ENCODE results near the gene TMTC1. TPM values are rescaled to one million over a fixed set of nuclear protein-coding genes. Genes with fewer than 3 reads are reported as not detected.

TMTC1 gene
- total and polyA plus RNA-seq, 2 donors: 24.8 to 30.3 TPM

DNA sequence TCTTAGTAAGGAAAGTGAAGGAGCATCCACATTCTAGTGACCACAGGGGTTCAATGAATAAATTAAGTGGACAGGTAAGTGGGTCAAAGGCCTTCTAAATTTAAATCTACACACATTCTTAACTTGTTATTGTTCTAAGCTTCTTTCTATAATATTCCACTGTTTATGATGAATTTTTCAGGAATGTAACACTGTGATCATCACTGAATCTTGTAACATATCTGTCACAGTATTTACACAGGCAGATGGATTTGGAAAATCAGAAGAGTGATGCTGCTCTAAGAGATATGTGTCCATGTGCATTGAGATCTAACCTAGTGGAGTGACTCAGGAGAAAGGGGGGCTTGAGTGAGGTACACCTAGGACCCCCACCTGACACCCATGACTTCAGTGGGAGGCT, 170.8 kb downstream of the TMTC1 start:
- H3K4me1 ChIP-seq (ENCODE audit: insufficient read depth): peaks cover 1% of the 10 kb centered on the region
- no peaks in the 10 kb centered on the region for H3K36me3 ChIP-seq (ENCODE audit: insufficient read depth)
- H3K27ac ChIP-seq (ENCODE audit: low read depth): no peak overlapping the region
- no peak for DNase-seq (ENCODE audit: extremely low spot score)
- no peak overlapping the region for H3K4me3 ChIP-seq (ENCODE audit: low read depth, low read length)

DNA sequence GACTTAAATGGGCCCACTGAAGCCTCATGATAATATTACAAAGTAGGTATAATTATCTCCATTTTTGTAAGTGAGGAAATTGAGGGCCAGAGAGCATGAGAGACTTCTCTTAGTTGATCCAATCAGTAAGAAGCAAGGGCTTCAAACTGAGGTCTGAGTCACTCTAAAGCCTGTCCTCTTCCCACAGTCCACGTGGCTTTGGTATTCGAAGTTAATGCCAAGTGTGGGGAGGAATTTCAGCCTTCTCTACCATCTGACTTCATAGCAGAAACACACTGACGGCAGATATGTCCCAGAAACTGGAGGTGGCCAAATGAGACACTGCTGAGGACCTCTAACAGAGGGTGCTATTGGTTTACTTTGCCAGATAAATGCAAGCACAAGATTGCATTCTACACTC, 171.8 kb downstream of the TMTC1 start:
- Histone ChIP-seq H3K27ac (ENCODE audit: low read depth) (no peak overlapping the region), H3K4me1 (ENCODE audit: insufficient read depth) (no peaks in the 10 kb centered on the region), H3K4me3 (ENCODE audit: low read depth, low read length) (no peak overlapping the region), H3K36me3 (ENCODE audit: insufficient read depth) (no peaks in the 10 kb centered on the region)
- DNase-seq (ENCODE audit: extremely low spot score): no peak
- 46% methylated on average over 3 of the region's 3 CpGs for WGBS

DNA sequence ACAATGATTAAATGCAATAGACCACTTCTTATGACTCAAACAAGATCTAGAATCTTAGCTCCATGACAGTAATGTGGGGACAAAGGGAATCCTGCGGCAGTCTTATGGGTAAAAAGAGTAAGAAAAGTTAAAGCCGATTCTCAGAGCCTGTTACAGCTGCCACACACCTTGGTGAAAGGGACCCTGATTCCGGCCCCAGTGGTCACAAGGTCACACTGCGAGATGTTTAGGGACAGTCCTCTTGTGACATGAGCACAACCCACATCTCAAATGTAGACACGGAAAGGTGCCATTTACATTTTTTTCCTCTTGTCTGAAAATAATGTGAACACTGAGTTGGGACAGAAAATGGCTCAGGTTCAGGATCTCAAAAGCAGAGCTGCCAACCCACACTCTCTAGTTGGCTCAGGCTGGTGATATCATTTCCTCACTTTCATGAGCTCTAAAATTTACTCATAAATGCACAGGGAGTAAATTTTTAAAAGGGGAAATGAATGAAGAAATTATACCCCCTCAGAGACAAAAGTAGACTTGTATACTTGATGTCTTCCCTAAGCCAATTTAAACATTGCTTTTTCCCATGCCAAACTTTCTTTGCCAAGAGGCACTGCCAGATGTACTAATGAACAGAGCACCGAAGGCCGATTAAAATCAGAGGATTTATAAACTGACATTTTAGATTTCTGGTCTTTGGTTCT, 173.1 kb downstream of the TMTC1 start:
- Histone ChIP-seq H3K36me3 (ENCODE audit: insufficient read depth) (no peaks in the 10 kb centered on the region), H3K27ac (ENCODE audit: low read depth) (no peak overlapping the region), H3K4me3 (ENCODE audit: low read depth, low read length) (no peak overlapping the region), H3K4me1 (ENCODE audit: insufficient read depth) (no peaks in the 10 kb centered on the region)
- 72% methylated on average over 7 of the region's 7 CpGs for WGBS
- no peak for DNase-seq (ENCODE audit: extremely low spot score)

DNA sequence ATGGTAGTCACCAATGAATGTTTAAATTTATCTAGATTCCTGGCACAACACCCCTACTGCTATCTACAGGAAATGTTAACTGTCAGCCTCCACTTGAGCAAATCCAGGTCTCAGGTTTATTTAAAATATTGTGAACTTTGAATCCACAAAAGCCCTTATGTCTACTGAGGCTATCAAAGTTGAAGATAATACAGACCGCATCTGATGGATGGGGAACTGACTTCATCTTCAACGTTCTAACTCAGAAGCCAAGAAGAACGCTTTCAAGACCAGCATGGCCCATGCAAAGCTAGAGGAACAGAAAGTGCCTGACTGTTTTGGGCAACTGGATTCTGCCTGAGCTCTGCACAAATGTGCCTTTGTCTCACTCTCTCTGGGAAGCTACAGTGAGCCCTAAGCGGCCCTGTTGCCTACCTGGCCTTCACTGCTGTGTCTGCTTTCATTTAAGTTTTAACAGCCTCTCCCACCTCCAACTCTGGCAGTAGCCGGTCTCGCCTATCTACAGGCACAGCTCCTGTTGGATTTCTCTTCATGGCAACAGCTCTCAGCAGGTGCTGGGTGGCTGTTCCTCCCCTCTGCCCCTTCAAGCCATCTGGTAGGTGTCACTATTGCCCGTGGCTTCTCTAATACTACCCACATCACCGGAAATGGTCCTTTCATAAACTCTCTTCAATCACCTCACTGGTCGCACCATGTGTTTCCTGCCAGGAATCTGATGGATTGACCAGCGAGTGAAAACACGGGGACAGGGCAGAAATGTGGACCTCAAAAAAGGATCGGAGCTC, 174.1 kb downstream of the TMTC1 start:
- no peak overlapping the region for H3K27ac ChIP-seq (ENCODE audit: low read depth)
- no peak for DNase-seq (ENCODE audit: extremely low spot score)
- no peak overlapping the region for H3K4me3 ChIP-seq (ENCODE audit: low read depth, low read length)
- WGBS: 78% methylated on average over 12 of the region's 12 CpGs
- H3K4me1 ChIP-seq (ENCODE audit: insufficient read depth): no peaks in the 10 kb centered on the region
- no peaks in the 10 kb centered on the region for H3K36me3 ChIP-seq (ENCODE audit: insufficient read depth)

DNA sequence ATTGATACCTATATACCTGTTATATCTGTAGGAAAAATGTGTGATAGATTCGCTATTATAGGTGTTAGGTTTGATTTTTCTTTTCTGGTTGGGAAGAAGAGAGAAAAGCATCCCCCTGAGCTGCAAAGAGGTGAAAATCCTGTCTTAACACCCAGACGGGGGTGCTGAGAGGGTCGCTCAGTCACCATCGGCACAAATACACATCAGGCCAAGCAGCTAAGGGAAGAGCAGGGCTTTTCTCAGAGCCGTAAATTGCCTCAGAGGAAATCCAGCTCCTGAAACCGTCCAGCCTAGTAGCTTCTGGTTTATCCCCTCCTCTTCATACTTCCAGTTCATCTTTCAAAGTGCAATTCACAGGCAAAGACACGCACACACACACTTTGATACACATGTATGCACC, 175.2 kb downstream of the TMTC1 start:
- no peaks in the 10 kb centered on the region for H3K4me1 ChIP-seq (ENCODE audit: insufficient read depth)
- H3K4me3 ChIP-seq (ENCODE audit: low read depth, low read length): no peak overlapping the region
- no peak overlapping the region for H3K27ac ChIP-seq (ENCODE audit: low read depth)
- no peaks in the 10 kb centered on the region for H3K36me3 ChIP-seq (ENCODE audit: insufficient read depth)
- DNase-seq (ENCODE audit: extremely low spot score): no peak
- WGBS: 67% methylated on average over 7 of the region's 7 CpGs

DNA sequence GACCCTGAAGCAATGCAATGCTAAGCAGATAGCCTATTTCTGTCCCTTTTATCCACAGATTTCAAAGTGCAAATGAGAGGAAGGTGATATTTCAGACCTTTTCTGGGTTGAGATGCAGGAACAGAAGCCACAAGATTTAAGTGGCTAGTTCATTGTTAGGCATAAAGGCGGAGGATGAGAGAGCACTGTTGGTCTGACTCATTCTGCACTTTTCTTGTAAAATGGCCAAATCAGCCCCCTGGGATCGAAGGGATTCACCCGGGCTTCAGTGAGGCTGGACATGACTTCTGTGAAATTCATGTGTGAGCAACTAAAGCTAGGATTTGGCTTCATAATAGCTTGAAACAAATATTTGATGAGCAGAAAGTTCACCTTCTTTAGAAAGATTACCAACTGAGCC, 184.4 kb downstream of the TMTC1 start:
- Histone ChIP-seq H3K27ac (ENCODE audit: low read depth) (no peak overlapping the region), H3K4me3 (ENCODE audit: low read depth, low read length) (no peak overlapping the region), H3K4me1 (ENCODE audit: insufficient read depth) (no peaks in the 10 kb centered on the region), H3K36me3 (ENCODE audit: insufficient read depth) (no peaks in the 10 kb centered on the region)
- WGBS: 56% methylated on average over 3 of the region's 3 CpGs
- DNase-seq (ENCODE audit: extremely low spot score): no peak

DNA sequence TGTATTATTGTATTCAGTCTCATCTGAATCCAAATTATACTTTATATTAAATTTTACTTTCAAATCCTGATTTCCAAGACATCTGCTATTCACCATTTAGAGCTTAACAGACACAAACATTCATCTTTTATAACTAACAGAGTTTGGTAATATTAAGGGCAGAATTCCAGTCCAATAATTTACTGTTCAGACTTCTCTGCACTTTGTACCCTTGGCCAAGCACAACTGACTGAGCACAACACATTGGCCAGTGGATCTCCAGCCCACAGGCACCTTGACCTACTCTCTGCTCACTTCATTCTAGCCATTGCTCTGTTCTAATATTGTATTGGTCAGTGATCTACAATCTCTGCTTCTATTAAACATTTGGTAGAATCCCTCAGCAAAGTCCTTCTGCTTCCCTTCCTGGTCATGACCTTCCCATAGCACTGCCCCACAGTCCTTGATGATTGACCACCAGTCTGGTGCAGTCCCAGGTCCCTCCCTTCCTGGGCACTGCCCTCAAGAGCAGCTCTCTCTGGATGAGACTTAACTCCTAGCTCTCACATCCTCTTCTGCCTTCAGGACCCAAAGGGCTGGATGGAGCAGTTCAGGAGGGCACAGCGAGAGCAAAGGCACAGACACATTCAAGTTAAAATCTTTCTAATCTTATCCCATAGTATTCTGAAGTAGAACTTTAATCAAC, 188.5 kb downstream of the TMTC1 start:
- Histone ChIP-seq H3K27ac (ENCODE audit: low read depth) (no peak overlapping the region), H3K4me3 (ENCODE audit: low read depth, low read length) (no peak overlapping the region), H3K4me1 (ENCODE audit: insufficient read depth) (no peaks in the 10 kb centered on the region), H3K36me3 (ENCODE audit: insufficient read depth) (no peaks in the 10 kb centered on the region)
- DNase-seq (ENCODE audit: extremely low spot score): no peak
- 95% methylated on average over 1 of the region's 1 CpG for WGBS

DNA sequence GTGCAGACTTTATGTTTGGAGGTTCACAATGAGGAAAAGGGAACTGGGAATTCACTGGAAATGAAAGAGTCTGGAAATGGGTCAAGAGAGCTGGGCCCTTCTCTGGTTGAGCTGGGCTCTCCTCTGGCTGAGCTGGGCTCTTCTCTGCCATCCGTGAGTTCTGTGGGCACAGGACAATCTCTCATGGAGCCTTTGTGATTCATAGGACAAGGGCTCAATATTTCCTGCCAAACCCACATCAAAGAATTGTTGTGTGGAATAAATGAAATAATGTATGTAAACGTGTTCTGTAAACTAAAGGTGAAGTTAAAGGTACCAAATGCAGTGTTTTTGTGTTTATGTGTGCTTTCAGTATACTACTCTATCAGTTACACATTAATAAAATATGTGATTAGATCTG, 190.7 kb downstream of the TMTC1 start:
- WGBS: 86% methylated on average over 2 of the region's 2 CpGs
- no peaks in the 10 kb centered on the region for H3K36me3 ChIP-seq (ENCODE audit: insufficient read depth)
- no peak overlapping the region for H3K4me3 ChIP-seq (ENCODE audit: low read depth, low read length)
- H3K27ac ChIP-seq (ENCODE audit: low read depth): no peak overlapping the region
- no peak for DNase-seq (ENCODE audit: extremely low spot score)
- no peaks in the 10 kb centered on the region for H3K4me1 ChIP-seq (ENCODE audit: insufficient read depth)

DNA sequence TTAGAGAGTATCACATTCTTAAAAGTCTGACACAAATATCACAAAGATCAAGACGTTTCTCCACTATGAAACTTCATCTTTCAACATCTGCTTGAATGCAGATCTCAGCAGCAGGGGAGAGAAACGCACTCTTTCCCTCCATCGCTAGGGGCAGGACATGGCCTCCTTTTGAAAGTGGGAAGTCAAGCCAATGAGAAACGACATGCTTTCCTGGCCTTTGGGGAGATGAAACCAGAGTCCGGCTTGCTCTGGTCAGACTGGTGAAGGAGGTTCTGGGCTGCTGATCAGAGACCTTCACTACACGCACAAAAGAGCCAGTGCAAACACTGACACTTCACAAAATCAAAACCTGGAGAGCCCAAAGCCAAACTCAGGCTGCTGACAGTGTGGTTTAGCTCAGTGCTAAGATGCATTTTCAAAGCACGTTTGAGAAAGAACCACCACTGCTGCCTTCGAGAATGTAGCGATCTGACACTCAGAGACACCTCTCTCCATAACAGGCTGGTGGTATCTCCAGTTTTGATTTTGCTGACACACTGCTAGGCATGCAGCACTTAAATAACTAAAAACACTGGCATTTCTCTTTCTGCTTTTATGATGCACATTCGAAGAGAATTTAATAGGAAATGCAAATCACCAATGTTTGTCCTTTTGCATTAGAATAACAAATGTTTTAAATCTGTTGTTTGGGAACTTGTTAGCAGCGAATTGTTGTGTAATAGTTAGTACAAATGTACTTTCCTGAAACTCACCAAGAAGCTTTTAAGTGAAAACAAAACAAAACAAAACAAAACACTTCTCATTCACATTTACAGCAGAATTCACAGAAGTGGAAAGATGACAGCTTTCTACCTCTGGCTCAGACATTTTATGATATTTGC, 192.4 kb downstream of the TMTC1 start:
- Histone ChIP-seq H3K36me3 (ENCODE audit: insufficient read depth) (no peaks in the 10 kb centered on the region), H3K4me3 (ENCODE audit: low read depth, low read length) (no peak overlapping the region), H3K4me1 (ENCODE audit: insufficient read depth) (no peaks in the 10 kb centered on the region), H3K27ac (ENCODE audit: low read depth) (no peak overlapping the region)
- no peak for DNase-seq (ENCODE audit: extremely low spot score)
- WGBS: 64% methylated on average over 11 of the region's 11 CpGs

DNA sequence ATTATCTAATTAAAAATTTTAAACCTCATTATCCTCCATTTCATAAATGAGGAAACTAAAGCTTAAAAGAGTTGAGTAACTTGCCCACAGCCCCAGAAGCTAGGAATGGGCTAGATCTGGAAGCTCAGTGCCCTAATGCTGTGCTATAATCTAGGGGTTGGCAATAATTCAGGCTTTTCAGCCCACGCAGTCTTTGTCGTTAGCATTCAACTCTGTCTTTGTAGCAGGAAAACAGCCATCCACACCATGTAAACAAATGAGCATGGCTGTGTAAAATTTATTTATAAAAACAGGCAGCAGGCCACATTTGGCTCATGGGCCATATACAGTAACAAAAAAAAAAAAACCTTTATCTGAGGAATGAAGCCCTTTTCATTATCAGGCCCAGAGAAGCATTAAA, 193.9 kb downstream of the TMTC1 start:
- H3K4me1 ChIP-seq (ENCODE audit: insufficient read depth): no peaks in the 10 kb centered on the region
- no peak overlapping the region for H3K4me3 ChIP-seq (ENCODE audit: low read depth, low read length)
- no peak for DNase-seq (ENCODE audit: extremely low spot score)
- 32% methylated on average over 2 of the region's 2 CpGs for whole genome bisulfite sequencing
- peak overlapping the region; percentile 0 for H3K27ac ChIP-seq (ENCODE audit: low read depth)
- H3K36me3 ChIP-seq (ENCODE audit: insufficient read depth): no peaks in the 10 kb centered on the region

DNA sequence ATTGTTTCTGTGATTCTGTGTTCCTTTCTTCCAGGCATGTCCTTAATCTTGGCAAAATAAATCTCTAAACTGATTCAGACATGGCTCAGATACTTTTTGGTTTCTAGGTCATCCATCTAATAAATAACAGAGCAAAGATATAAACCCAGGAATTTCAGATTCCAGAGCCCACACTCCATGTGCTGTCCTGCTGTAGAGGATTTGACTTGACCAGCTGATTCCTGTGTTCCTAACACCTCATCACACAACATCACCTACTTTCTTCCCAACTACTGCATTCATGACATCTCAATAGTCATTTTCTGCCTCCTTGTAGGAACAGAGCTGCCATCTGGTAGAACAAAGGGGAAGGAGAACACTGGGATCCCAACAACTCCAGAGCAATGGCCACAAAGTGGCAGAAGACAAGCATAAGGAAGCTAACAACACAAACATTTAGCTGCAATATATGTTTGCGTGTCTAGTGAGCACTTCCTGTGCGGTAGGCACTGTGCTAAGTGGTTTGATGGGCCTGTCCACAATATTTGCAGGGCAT, 194.4 kb downstream of the TMTC1 start:
- Histone ChIP-seq H3K36me3 (ENCODE audit: insufficient read depth) (no peaks in the 10 kb centered on the region), H3K4me3 (ENCODE audit: low read depth, low read length) (no peak overlapping the region), H3K4me1 (ENCODE audit: insufficient read depth) (no peaks in the 10 kb centered on the region), H3K27ac (ENCODE audit: low read depth) (peak overlapping the region; percentile 0)
- DNase-seq (ENCODE audit: extremely low spot score): no peak
- WGBS: 96% methylated on average over 2 of the region's 2 CpGs

DNA sequence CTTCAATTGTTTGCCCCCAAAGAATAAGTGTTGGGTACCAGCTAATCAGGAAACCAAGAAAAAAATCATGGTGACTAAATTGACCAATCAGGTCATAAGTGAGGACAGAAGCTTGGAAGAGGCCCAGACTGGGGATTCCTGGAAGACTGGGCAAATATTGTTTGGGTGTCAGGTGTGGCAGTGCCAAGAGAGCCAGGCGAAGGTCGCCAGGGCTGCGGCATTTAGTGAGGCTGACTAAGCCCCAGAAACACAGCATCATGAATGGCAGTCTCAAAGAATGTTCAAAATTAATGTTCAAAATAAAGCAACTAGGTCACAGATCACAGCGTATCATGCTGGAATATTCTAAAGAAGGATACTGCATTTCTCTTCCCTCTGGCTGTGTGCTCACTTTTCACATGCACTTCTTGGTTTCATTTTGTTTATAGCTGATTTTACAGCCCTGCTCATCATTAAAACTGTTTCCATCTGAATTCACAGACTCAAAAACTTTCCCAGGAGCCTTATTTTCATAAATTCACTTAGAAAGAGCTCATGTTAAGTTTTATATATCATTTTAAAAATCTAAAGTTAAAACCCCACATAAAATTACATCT, 201.0 kb downstream of the TMTC1 start:
- Histone ChIP-seq H3K36me3 (ENCODE audit: insufficient read depth) (no peaks in the 10 kb centered on the region), H3K4me3 (ENCODE audit: low read depth, low read length) (no peak overlapping the region), H3K4me1 (ENCODE audit: insufficient read depth) (no peaks in the 10 kb centered on the region), H3K27ac (ENCODE audit: low read depth) (no peak overlapping the region)
- 44% methylated on average over 4 of the region's 4 CpGs for WGBS
- no peak for DNase-seq (ENCODE audit: extremely low spot score)

DNA sequence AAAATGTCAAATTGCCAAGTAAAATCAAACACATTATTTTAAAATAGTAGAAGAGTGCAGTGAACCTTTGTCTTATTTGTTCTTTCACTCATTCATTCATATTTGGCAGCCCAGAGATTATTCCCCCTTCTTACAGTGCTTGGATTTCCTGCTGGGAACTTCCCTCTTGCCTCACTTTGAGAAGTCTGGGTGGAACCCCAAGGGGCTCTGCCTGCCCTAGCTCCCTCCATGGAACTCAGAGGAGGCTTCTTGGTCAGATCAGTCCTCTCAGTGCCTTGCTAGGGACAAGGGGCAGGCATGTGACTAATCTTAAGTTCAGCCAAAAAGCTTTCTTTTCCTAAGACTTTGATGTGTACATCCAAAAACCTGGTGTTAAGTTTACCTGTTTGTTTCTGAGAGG, 201.6 kb downstream of the TMTC1 start:
- peak overlapping the region; percentile 35 for H3K27ac ChIP-seq (ENCODE audit: low read depth)
- no peak overlapping the region for H3K4me3 ChIP-seq (ENCODE audit: low read depth, low read length)
- DNase-seq (ENCODE audit: extremely low spot score): no peak
- H3K4me1 ChIP-seq (ENCODE audit: insufficient read depth): no peaks in the 10 kb centered on the region
- H3K36me3 ChIP-seq (ENCODE audit: insufficient read depth): no peaks in the 10 kb centered on the region
